Neural cell (in vitro differentiated cells): ENCODE results near the gene ITGAL. TPM values are rescaled to one million over a fixed set of nuclear protein-coding genes. Genes with fewer than 3 reads are reported as not detected.

Source experiments
- H2AFZ ChIP-seq: fragments of 200-600, 300-800 bp; sonication (generic), shearing (Covaris generic); 2 replicates; pipeline ENCODE4 v1.6.0; 2014; ENCODE audit warnings: low read depth, mild to moderate bottlenecking, antibody characterized with exemption, low read length, moderate library complexity
- H3F3A ChIP-seq: fragments of 200-600 bp; shearing (Covaris generic); 2 replicates; pipeline ENCODE4 v1.6.1; 2016; ENCODE audit warnings: mild to moderate bottlenecking, moderate library complexity, mixed read lengths, antibody characterized with exemption, low read length; ENCODE audit not compliant: insufficient read depth, poor library complexity, severe bottlenecking
- H3K27ac ChIP-seq: fragments of 200-600, 300-800 bp; sonication (generic), shearing (Covaris generic); 2 replicates; pipeline ENCODE4 v1.5.1; 2014; ENCODE audit warnings: mild to moderate bottlenecking, low read length, moderate library complexity
- H3K27me3 ChIP-seq: fragments of 300-800, 200-600 bp; sonication (generic), shearing (Covaris generic); 2 replicates; pipeline ENCODE4 v1.6.0; 2014; ENCODE audit warnings: mild to moderate bottlenecking, low read depth, low read length, moderate library complexity; ENCODE audit not compliant: insufficient read depth
- H3K36me3 ChIP-seq: fragments of 300-800, 200-600 bp; sonication (generic), shearing (Covaris generic); 2 replicates; pipeline ENCODE4 v1.5.1; 2014; ENCODE audit warnings: mild to moderate bottlenecking, antibody characterized with exemption, low read length, moderate library complexity; ENCODE audit not compliant: insufficient read depth
- H3K4me2 ChIP-seq: fragments of 300-800, 200-600 bp; sonication (generic), shearing (Covaris generic); 2 replicates; pipeline ENCODE4 v1.6.0; 2014; ENCODE audit warnings: mild to moderate bottlenecking, low read length
- H3K4me3 ChIP-seq: fragments of 300-800, 200-600 bp; sonication (generic), shearing (Covaris generic); 2 replicates; pipeline ENCODE4 v1.5.1; 2014; ENCODE audit warnings: mild to moderate bottlenecking, low read length, moderate library complexity
- H3K79me2 ChIP-seq: fragments of 200-600 bp; shearing (Covaris generic); replicated peaks from 2 replicates; pipeline ENCODE4 v1.6.0; 2014; ENCODE audit warnings: mild to moderate bottlenecking, low read length, moderate library complexity; ENCODE audit not compliant: insufficient read depth
- H3K9ac ChIP-seq: fragments of 300-800, 200-600 bp; sonication (generic), shearing (Covaris generic); 2 replicates; pipeline ENCODE4 v1.6.1; 2016; ENCODE audit warnings: mild to moderate bottlenecking, low read length, mixed read lengths
- H3K9me2 ChIP-seq: fragments of 200-600 bp; shearing (Covaris generic); 2 replicates; pipeline ENCODE4 v1.6.1; 2016; ENCODE audit warnings: mild to moderate bottlenecking, low read length, mixed read lengths; ENCODE audit not compliant: insufficient read depth
- H3K9me3 ChIP-seq: fragments of 200-600, 300-800 bp; sonication (generic), shearing (Covaris generic); 2 replicates; pipeline ENCODE4 v1.6.1; 2016; ENCODE audit warnings: mild to moderate bottlenecking, mixed run types, low read length, moderate library complexity, mixed read lengths
- H4K20me1 ChIP-seq: fragments of 200-600 bp; shearing (Covaris generic); 2 replicates; pipeline ENCODE4 v1.6.1; 2016; ENCODE audit warnings: mild to moderate bottlenecking, mixed run types; ENCODE audit not compliant: insufficient read depth
- EP300 ChIP-seq: fragments of 450-650 bp; conservative IDR thresholded peaks from 2 replicates; pipeline ENCODE4 v1.6.1; 2014; ENCODE audit warnings: antibody characterized with exemption, mild to moderate bottlenecking, moderate library complexity; ENCODE audit not compliant: poor library complexity, severe bottlenecking
- EZH2 ChIP-seq: fragments of 200-600, 300-800 bp; shearing (Covaris generic), sonication (generic); IDR thresholded peaks from 2 replicates; pipeline ENCODE4 v1.6.1; 2014; ENCODE audit warnings: antibody characterized with exemption, low read length, borderline replicate concordance, mild to moderate bottlenecking; ENCODE audit not compliant: insufficient read depth, poor library complexity, severe bottlenecking
- MXI1 ChIP-seq: fragments of 450-650 bp; conservative IDR thresholded peaks from 2 replicates; pipeline ENCODE4 v1.6.1; 2014; ENCODE audit warnings: antibody characterized with exemption, mild to moderate bottlenecking; ENCODE audit not compliant: poor library complexity, severe bottlenecking
- POLR2AphosphoS5 ChIP-seq: IDR thresholded peaks from 2 replicates; pipeline ENCODE4 v1.6.1; 2012
- RAD21 ChIP-seq: fragments of 450-650 bp; conservative IDR thresholded peaks from 2 replicates; pipeline ENCODE4 v1.6.1; 2014; ENCODE audit warnings: antibody characterized with exemption, mild to moderate bottlenecking, moderate library complexity
- SMC3 ChIP-seq: fragments of 450-650 bp; conservative IDR thresholded peaks from 2 replicates; pipeline ENCODE4 v1.6.1; 2014; ENCODE audit warnings: antibody characterized with exemption, mild to moderate bottlenecking, moderate library complexity; ENCODE audit not compliant: poor library complexity
- TAF1 ChIP-seq: IDR thresholded peaks from 2 replicates; pipeline ENCODE4 v1.6.1; 2012; ENCODE audit warnings: low read depth
- polyA plus RNA-seq: library from polyadenylated mRNA; depleted of rRNA; stranded (reverse); fragments of >200 nt; gene quantifications from 2 replicates; pipeline ENCODE4 v1.2.3, GENCODE V29; 2014
- TF ChIP-seq, protein P1 (sequence below): fragments of 450-650 bp; IDR thresholded peaks from 2 replicates; pipeline ENCODE4 v1.5.1; 2014; ENCODE audit warnings: antibody characterized with exemption, mild to moderate bottlenecking, moderate library complexity; ENCODE audit not compliant: poor library complexity, severe bottlenecking
- TF ChIP-seq, protein P2 (sequence below): IDR thresholded peaks from 2 replicates; pipeline ENCODE4 v1.6.1; 2012; ENCODE audit warnings: borderline replicate concordance

ITGAL gene
- polyA plus RNA-seq, 1 donor from 2014 or later: not detected

DNA sequence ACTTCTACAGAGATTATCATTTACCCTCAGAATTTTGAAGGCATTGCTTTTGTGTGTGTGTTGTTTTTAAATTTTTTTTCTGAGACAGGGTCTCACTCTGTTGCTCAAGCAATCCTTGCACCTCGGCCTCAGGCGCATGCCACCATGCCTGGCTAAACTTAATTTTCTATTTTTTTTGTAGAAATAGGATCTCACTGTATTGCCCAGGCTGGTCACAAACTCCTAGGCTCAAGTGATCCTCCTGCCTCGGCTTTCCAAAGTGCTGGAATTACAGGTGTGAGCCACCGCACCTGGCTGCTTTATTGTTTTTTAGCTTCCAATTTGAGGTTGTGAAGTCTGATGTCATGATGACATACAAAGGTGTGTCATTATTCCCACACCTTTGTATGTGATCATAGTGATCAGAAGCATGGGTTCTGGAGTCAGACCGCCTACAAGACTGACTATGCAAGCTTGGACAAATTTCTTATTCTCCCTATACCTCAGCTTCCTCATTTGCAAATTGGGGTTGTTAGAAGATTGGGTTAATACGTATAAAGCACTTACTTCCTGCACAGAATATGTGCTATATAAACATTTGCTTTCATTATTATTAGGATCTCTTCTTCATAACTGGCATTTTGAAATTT lies 32.7 kb upstream of the ITGAL start:
- TF ChIP-seq, protein P1, sequence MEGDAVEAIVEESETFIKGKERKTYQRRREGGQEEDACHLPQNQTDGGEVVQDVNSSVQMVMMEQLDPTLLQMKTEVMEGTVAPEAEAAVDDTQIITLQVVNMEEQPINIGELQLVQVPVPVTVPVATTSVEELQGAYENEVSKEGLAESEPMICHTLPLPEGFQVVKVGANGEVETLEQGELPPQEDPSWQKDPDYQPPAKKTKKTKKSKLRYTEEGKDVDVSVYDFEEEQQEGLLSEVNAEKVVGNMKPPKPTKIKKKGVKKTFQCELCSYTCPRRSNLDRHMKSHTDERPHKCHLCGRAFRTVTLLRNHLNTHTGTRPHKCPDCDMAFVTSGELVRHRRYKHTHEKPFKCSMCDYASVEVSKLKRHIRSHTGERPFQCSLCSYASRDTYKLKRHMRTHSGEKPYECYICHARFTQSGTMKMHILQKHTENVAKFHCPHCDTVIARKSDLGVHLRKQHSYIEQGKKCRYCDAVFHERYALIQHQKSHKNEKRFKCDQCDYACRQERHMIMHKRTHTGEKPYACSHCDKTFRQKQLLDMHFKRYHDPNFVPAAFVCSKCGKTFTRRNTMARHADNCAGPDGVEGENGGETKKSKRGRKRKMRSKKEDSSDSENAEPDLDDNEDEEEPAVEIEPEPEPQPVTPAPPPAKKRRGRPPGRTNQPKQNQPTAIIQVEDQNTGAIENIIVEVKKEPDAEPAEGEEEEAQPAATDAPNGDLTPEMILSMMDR: no peak
- no peak for TF ChIP-seq SMC3
- no peak for TF ChIP-seq POLR2AphosphoS5
- TF ChIP-seq TAF1: no peak
- no peak for TF ChIP-seq EP300
- TF ChIP-seq, protein P2, sequence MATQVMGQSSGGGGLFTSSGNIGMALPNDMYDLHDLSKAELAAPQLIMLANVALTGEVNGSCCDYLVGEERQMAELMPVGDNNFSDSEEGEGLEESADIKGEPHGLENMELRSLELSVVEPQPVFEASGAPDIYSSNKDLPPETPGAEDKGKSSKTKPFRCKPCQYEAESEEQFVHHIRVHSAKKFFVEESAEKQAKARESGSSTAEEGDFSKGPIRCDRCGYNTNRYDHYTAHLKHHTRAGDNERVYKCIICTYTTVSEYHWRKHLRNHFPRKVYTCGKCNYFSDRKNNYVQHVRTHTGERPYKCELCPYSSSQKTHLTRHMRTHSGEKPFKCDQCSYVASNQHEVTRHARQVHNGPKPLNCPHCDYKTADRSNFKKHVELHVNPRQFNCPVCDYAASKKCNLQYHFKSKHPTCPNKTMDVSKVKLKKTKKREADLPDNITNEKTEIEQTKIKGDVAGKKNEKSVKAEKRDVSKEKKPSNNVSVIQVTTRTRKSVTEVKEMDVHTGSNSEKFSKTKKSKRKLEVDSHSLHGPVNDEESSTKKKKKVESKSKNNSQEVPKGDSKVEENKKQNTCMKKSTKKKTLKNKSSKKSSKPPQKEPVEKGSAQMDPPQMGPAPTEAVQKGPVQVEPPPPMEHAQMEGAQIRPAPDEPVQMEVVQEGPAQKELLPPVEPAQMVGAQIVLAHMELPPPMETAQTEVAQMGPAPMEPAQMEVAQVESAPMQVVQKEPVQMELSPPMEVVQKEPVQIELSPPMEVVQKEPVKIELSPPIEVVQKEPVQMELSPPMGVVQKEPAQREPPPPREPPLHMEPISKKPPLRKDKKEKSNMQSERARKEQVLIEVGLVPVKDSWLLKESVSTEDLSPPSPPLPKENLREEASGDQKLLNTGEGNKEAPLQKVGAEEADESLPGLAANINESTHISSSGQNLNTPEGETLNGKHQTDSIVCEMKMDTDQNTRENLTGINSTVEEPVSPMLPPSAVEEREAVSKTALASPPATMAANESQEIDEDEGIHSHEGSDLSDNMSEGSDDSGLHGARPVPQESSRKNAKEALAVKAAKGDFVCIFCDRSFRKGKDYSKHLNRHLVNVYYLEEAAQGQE: no peak
- TF ChIP-seq MXI1: no peak
- no peak for TF ChIP-seq RAD21
- TF ChIP-seq EZH2: no peak
- Histone ChIP-seq H3K4me3 (no peak overlapping the region), H3K36me3 (no peaks in the 10 kb centered on the region), H3F3A (no peaks in the 10 kb centered on the region), H2AFZ (no peak overlapping the region), H3K9me3 (no peaks in the 10 kb centered on the region), H3K27me3 (no peaks in the 10 kb centered on the region), H3K27ac (no peak overlapping the region), H4K20me1 (no peaks in the 10 kb centered on the region), H3K79me2 (no peaks in the 10 kb centered on the region), H3K9me2 (no peaks in the 10 kb centered on the region), H3K9ac (no peak overlapping the region), H3K4me2 (no peak overlapping the region)

DNA sequence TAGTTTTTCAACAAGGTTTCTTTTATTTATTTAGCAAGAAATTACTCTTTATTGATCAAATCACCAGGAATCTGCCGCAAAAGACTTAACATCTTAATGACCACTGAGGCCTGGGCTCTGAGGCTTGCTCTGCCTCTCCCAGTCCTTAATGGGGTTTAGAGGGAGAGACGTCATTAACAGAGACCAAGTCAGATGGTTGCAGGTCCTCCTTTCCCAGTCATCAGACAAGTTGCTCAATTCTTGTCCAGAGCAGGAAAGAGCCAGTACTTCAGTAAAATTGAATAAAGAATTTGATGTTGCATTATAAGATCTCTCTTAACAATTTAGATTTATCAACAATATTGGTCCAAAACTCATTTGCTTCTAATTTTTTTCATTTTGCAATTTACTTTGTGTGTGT lies 28.9 kb upstream of the ITGAL start:
- no peaks in the 10 kb centered on the region for H4K20me1 ChIP-seq
- H2AFZ ChIP-seq: no peak overlapping the region
- no peak overlapping the region for H3K27ac ChIP-seq
- no peaks in the 10 kb centered on the region for H3K9me3 ChIP-seq
- H3F3A ChIP-seq: no peaks in the 10 kb centered on the region
- H3K27me3 ChIP-seq: no peaks in the 10 kb centered on the region
- no peak overlapping the region for H3K9ac ChIP-seq
- H3K9me2 ChIP-seq: no peaks in the 10 kb centered on the region
- peak overlapping the region; percentile 78 for H3K4me3 ChIP-seq
- TF ChIP-seq EZH2: no peak
- no peaks in the 10 kb centered on the region for H3K36me3 ChIP-seq
- no peak overlapping the region for H3K4me2 ChIP-seq
- no peaks in the 10 kb centered on the region for H3K79me2 ChIP-seq
